Right hindlimb (tissue), 1 donor: ENCODE data around the gene BNC2.
A peak's percentile ranks its signal among the peaks of the same experiment; 100 is the strongest.

Experiments used
- DNase-seq: peaks from one replicate; pipeline ENCODE4 v3.0.0-alpha.2; 2018

BNC2 gene

DNA sequence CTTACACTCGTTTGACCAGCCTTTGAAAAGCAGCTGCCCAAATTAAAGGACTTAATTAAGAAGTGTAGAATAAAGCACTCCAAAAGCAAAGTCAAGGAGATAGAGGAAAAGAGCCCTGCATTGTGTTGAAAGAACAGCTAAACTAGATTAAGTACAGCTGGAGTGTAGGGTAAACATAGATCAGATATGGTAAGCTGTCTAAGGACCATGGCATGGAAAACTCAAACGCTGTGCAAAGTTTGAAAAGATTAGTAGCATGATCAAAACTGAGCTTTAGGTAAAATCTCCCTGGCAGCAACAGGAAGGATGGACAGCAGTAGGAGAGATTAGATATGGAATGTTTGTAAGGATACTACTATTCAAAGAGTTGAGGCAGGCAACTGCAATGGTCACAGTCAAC, 55.4 kb downstream of the BNC2 start:
- no peak for DNase-seq

DNA sequence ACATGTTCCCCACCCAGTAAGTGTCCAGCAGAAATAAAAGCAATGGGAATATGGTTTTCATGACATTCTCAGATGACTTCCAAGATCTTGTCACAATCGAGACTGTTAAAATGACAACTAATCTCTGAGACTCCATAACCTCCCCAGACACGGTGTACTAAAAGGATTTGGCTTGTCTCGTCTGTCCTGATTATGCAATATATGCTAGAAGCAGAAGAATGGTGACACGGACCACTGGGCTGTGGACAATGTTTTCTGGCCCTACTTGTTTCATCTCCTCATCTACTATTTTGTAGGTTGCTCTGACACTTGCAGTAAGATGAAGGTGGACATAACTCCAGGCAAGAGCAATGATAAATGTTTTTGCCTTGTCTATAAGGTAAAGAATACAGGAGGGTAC, 56.6 kb downstream of the BNC2 start:
- no peak for DNase-seq

DNA sequence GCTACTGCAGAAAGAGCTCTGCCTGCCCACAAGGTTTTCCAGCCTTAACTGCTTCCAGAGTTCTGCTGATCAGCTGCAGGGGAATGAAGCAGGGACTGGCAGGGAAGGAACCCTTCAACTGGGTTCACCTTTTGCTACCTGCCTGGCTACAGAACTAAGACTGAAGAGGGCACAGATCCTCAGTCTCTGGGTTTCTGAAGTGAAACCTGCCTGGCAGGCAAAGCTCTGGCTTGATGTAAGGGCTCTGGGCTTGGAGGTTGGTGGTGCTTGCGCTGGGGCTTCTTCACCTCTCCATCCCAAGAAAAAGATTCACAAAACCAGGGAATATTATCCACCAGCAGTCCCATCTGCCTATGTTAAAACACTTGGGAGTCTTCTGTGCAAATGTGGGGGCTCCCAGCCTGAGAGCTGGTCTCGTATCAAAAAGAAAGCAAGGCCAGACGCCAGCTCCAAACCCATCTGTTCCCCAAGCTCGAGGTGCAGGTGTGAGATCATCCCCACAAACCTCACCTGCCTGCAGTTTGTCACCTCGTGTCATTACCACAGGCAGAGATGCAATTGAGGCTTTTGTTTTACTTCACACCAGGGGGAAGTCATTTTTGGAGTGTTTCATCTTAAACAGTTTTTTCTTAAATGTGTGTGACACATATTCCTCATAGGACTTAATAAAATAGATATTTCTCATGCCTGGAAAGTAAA, 58.3 kb downstream of the BNC2 start:
- DNase-seq, result no peak

DNA sequence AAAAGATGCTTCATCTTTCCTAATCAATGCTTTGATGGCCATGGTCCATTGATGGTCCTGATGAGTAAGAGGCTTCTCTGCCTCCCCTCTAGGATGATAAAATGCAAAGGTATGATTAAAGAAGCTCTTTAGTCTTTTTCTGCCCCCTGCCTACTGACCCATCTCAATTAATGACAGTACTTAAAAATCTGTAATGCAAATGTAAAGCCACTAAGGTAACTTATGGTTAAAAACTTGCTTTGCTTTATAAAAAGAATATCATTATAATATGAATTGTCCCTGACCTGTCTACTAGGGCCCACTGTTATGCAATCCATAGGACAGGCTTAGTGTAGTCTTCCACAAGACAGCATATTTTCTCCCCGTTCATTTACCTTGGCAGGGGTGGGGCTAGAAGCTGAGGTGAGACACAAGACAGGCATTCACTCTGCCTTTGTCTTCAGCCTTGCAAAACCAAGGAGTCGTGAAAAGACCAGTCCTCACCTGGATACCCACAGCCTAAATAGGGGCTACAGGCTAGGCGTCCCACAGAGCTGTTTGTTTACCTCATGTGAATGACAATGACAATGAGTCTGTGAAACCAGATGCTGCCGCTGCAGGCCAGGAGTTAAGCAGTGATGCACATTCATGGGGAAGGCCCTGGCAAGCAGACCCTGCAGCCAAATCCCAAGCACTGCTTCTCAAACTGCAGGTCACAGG, 60.4 kb downstream of the BNC2 start:
- no peak for DNase-seq

DNA sequence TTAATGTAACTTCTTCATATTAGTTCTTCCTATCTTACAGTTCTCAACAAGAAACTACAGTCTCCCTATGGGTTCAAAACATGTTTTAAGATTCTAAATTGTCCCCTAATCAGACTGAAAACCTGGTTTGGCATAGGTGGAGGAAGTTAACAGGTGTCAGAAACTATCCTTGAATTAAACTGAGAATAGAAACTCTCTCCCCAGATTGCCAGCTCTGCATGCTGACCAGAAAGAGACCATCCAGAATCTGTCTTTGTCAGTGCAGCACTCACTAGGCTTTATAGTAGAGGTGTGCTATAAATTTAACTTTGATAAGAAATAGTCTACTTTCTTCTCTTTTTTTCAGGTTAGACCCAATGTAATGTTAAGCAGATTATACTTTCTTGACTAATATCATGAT, 63.8 kb downstream of the BNC2 start:
- no peak for DNase-seq

DNA sequence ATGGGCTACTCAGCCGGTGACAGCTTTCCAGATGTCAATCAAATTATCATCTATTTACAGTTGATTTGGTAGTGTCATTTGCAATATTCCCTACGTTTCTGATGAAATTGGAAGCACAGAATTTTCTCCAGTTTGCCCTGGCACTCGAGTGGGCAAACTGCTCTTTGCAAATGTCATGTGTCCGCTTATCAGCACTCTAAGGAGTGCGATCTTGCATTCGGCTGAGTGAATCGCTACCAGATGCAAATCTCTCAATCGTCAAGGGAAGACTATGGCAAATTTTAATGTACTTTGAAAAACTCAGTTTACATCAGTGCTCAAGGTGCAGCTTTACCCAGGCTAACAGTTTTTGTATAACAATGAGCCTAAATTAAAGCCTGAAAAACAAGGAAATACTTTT, 66.8 kb downstream of the BNC2 start:
- DNase-seq, result no peak

DNA sequence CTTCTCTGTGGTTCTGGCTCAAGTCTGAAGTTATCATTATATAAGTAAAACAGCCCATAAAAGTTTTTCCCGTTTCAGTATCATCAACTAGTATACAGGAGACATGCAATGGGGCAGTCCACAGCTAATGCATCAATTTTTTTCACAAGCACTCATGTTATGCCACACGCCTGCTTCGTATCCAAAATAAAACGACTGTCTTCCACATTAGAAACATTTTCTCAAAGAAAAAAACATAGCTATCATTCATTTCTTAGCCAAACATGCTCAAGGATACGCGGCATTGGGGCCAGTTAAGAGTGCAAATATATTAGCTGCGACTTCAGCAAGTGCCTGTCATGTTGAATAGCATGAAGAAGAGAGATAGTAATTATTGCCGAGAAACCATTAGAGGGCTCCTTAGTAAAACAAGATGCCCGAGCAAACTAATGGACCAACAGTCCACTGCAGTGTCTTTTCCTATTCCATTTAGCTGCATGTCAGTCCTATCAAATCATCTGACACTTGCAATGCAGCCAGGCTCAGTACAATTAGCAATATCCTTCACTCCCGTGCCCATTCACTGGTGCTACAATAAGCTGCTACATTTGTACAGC, 68.5 kb downstream of the BNC2 start:
- no peak for DNase-seq

DNA sequence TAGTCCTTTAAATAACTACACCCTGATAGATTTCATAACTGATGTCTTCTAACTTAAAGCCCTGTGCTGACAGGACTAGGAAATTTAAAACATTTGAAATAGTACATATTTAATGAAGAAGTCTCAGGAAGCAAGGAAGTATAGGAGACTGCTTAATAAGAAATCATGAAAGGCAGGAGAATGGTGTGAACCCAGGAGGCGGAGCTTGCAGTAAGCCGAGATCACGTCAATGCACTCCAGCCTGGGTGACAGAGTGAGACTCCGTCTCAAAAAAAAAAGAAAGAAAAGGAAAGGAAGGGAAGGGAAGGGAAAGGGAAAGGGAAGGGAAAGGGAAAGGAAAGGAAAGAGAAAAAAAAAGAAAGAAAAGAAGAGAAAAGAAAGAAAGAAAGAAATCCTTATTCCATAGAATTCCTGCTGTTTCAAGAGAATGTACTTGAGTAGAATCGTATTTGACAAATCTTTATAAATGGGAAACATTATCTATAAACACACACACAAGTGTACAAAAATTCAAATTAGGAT, 74.1 kb downstream of the BNC2 start:
- DNase-seq, result no peak

DNA sequence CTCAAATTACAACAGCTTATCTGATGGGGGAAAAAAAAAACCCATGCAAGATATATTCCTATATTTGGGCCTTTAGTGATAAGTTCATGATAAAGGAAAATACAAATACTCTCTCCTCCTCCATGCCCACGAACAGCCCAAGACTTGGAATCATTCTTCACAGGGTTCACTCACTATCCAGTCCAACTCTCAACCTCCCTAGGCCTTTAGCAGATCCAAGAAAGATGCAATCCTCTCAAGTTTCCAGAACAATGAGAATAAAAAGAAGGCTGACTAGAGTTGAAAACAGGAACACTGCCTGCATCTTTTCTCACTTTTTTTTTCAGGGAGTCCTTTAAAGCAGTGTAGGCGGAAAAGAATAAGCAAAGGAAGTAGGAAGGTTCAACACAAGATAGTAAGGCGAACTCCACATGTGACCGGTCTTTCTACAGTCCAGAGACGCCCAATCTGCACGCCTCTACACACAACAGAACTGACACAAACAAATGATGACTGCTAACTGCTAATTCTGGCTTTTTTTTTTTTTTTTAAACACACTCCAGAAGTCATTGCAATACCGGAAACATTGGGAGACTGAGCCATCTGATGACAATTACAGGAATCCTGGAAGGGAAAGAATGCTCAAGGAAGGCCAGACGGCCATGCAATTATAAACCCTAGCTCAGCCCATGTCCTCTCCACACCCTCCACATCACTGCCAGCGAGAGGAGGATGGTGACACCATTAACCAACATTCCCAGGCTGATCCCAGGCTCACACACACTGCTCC, 75.4 kb downstream of the BNC2 start:
- DNase-seq, result peak; percentile 70

DNA sequence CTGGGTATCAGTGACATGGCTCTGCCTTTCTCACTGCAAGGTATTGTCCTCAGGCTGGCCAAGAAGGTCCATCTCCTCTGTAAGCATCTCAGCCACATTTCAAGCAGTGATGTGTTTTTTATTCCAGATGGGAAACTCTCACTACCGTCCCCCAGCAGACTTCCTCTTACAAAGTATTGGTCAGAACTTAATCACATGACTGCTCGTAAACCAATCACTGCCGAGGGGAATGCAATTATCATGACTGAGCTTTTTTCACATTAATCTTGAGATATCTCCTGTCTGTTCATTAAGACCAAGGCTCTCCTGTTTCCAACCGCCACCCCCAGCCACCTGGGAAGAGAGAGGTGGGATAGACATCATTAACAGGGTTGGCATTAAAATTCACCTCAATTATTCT, 76.4 kb downstream of the BNC2 start:
- no peak for DNase-seq

DNA sequence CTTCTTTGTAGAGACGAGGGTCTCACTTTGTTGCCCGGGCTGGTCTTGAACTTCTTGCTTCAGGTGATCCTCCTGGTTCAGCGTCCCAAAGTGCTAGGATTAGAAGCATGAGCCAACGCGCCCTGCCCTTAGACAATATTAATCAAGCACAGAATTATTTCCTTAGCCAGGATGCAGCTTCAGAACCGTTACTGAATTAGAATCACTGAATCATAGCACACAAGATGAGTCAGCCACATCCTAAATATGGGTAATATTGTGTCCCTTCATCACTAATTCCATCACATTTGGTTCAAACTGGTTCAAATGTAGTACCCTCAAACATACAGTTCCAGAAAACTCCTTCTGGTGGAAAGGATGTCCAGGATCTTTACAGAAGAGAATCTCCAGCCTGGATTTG, 82.7 kb downstream of the BNC2 start:
- DNase-seq, result no peak

DNA sequence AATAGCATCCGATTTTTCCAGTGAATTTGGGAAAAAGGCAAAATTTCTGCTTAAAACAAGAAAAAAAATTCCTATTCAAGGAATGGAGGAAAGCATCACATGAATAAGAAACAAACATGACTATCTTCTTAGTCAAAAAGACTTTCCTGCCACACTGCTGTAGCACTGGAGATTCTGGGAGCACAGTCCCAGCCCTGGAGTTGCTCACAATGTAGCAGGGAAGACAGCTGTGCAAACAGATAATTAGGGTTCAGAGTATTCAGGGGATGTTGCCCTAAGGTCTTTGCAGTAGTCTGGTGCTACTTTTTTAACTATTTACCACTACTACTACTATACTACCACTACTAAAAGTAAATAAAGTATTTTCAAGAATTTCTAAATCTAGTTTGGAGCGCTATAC, 86.5 kb downstream of the BNC2 start:
- DNase-seq, result no peak

DNA sequence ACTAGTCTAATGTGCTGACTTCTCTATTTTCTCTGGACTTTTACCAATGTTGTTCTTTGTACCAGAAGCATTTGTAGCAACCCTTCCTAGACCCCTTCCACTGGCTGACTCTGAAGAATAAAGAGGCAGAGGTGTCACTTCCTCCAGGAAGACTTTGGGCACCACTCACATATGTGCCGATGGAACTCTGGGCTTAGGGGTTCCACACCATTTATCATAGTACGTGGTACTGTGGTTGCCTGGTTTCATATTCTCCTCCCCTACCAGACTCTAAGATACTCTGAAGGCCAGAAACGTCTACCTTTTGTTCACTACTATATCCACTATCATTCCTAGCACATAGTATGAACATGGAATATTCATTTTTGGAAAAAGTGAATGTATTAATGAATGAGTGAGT, 88.0 kb downstream of the BNC2 start:
- no peak for DNase-seq

DNA sequence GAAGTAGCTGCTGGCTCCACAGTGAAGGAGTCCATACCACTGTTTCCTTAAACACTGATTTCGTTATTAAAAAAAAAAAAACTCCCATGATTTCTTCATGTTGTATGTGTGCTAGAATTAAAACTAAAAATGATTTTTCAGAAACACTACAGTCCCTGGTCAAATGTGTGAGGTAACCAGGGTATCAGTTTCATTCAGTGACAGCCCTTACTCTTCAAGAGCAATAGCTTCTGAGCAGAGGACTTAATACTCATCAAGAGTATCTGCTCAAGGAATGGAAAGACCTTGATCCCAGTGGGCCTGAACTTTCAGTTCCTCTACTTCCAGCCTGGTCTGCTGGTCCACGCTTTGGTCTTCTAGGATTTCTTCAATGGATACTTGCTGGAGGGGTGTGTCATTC, 95.1 kb downstream of the BNC2 start:
- DNase-seq, result no peak

DNA sequence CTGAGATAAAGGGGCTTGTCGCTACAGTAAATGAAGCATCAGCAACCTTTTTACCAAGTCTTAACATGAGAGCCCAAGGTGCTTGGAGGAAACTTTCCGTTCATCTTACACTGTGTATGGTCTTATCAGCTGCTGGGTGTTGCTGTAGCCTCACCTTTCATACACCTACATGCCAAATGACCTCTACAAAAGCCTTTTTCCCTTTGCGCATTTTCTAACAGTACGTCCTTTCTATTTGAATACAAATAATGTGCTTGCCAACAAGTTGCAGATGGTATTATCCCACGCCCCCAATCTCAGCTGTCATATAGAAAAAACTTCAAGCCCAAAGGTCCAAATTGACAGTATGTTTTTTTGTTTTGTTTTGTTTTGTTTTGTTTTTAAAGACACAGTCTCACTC, 96.9 kb downstream of the BNC2 start:
- no peak for DNase-seq

DNA sequence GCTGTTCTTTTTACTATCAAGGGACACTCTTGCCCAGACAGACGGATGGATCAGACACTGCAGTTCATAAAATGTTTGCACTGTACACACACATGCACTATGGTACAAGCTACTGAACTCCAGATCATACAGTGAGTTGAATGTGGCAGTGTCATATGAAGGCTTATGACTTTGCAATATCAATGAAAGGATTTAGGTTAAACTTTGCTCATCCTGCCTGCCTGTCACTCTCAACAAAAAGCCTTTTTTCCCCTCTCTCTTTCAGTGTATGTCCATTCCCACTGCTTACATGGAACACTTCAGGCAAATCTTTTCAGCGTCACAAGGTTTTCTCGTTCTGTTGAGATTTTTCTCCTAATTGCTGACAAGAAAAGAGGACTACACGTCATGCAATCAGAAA, 97.4 kb downstream of the BNC2 start:
- DNase-seq, result no peak

DNA sequence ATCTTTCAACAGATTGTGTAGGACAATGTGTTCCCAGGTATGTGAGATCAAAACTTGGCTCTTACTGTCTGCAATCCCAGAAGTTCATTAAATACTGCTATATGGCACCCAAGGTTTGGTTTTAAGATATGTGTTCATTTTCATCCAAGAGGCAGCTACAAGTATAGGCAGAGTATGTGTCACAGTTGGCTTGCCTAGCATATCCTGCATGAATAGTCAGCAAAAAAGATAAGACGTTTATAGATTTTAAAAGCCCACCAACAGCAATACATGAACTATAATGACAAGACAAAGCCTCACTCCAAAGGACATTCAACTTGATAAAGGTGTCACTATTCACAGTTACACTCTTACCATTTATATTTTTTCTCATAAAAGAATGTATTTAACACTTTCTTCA, 99.1 kb downstream of the BNC2 start:
- DNase-seq, result no peak

DNA sequence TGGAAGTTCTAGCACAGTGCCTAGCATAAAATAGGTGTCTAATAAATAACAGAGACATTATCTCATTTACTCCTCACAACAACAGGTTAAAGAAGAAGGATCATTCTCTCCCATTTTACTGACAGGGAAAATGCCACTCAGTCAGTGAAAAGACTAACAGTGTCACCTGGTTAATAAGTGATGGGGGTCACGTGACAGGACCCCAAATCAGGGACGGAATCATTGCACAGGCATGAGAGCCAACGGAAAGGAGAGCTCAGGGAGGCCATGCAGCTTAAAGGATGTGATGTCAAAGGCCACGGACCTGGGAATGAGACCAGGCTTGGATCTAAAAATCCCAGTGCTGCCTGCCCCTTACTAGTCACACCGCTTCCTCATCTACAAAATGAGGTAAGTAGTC, 101.2 kb downstream of the BNC2 start:
- DNase-seq, result no peak

DNA sequence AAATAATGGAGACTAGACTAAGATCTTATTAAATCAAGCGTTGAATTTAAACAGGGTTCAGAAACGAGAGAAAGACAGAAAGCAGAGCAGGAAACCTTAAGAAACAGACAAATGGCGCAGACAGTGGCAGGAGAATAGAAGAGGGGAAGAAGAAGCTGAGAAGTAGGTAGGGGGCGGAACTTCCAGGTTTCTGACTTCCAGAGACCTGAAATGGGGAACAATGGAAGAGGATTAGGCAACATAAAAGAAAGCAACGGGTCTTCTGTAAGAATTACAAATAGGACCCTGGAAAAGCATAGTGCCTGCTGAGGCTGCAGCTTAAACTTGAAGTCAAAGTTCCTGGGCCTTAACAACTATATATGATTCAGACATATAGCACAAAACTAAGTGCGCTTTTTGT, 101.7 kb downstream of the BNC2 start:
- no peak for DNase-seq

DNA sequence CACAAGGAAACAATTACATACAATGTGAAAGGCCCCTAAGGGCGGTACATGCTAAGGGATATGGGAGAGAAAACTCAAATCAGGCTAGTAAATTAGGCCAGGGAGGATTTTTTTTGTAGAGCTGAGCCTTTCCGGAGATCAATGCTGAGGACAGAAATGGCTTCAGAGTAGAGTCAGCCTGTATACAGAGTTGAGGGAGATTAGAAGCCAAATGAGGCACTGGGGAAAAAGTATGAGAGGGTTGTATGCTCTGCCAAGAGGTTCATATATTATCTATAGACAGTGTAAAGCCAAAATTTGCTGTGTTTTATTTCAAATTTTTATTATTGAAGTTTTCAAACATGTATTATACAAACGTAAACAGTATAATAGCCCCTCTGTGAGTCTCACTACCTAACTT, 103.1 kb downstream of the BNC2 start:
- DNase-seq, result no peak

DNA sequence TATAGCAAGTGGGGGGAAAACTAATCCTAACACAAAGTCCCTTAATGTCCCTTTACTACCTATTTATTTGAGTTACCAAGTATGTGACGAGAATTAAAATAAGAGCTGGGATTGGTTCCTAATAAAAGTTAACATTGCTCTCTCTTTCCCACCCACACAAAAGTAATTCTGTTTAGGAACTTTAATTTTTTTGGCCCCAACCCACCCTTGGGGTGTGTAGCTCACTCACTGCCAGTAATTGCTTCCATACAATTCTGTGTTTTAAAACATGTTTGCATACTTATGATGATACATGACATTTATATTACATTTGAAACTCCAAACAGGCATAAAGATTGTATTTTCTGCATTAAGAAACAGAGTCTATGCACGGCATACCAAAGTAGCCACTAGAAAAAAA, 106.5 kb downstream of the BNC2 start:
- peak; percentile 31 for DNase-seq

DNA sequence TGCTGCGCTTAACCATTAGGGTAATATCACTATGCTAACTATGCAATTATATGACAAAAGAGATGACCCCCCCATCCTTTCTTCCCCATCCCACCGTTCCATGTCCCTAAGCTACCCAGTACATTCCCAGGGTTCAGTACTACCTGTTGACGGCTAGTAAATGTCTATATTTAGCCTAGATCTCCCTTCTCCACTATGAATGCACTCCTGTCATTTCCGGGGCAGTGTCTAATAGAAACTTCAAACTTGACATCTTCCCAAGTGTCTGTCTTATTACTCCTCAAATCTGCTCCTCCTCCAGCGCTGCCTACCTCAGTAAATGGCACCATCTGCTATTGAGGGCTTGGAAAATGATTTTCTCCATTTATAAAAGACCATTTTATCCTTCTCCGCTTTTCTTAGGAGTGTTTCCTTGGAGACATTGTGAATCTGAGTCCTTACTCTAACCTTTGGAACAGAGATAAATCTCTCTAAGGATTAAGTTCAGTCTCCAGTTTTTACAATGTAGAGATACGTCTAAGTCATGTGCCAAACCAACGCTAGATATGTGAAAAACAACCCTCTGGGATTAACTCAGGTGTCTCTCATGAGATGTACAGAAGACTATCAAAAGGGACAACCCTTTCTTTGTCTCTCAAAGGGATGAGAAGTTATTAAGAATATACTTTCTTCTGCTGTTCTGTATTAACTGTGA, 114.9 kb downstream of the BNC2 start:
- no peak for DNase-seq

DNA sequence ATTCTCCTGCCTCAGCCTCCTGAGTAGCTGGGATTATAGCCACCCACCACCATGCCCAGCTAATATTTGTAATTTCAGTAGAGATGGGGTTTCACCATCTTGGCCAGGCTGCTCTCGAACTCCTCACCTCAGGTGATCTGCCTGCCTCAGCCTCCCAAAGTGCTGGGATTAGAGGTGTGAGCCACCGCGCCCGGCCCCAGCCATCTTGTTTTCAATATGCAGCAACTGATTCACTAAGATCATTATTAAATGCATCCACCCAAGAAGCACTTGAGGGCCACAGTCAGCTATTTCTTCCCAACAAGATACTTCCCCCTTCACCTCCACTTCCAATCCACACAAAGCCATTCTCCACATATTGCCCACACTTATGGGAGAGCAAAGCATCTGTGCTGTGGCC, 115.8 kb downstream of the BNC2 start:
- no peak for DNase-seq
